Mucosa of descending colon (tissue), 3 donors: Measurements from ENCODE around the gene SYT8. TPM values are rescaled to one million over a fixed set of nuclear protein-coding genes. Genes with fewer than 3 reads are reported as not detected.

Experiments
- ATAC-seq: fragments of 200-7000 bp; cut with Tn5 transposase; one replicate; pipeline ENCODE4 v1.9.1; 2020; ENCODE audit warnings: mild to moderate bottlenecking, moderate library complexity
- DNase-seq, 3 donors: peaks; one replicate each; pipeline ENCODE4 v3.0.0-alpha.2; 2020
- H3K36me3 ChIP-seq: fragments of 200-600 bp; one replicate; pipeline ENCODE4 v1.8.0; 2021; ENCODE audit warnings: low read depth, mild to moderate bottlenecking
- H3K4me1 ChIP-seq: fragments of 200-600 bp; one replicate; pipeline ENCODE4 v1.8.0; 2021; ENCODE audit warnings: low read depth, mild to moderate bottlenecking
- H3K4me3 ChIP-seq: fragments of 200-600 bp; one replicate; pipeline ENCODE4 v1.8.0; 2021; ENCODE audit warnings: mild to moderate bottlenecking
- H3K9me3 ChIP-seq: fragments of 200-600 bp; one replicate; pipeline ENCODE4 v1.8.0; 2021; ENCODE audit warnings: mild to moderate bottlenecking
- intact Hi-C, 2 donors: fragments of 100-400 bp; cut with DNase I in 1 of 2; cut with micrococcal nuclease in 1 of 2; formaldehyde crosslinking; loops; one replicate each; pipeline versions ENCODE4 v1.11.0 to v1.11.1; 2022; cut with DNase I, micrococcal nuclease
- total RNA-seq, 3 donors: library from RNA; stranded (reverse); fragmentation: NEBNext Ultra II Directional in 2 of 3; extraction: Animal tissue kit (Norgen Biotek cat#: 25700) in 2 of 3; gene quantifications; one replicate each; pipeline versions ENCODE4 v1.2.1 to v1.2.4, GENCODE V29; 2021 to 2023
- TF ChIP-seq, protein P1 (sequence below): fragments of 200-600 bp; IDR thresholded peaks from one replicate; pipeline ENCODE4 v1.8.0; 2022; ENCODE audit warnings: antibody characterized with exemption, mild to moderate bottlenecking
- donor health status: DM: no; HTN: no; CAD: no; lungs with moderate emphysema.
- donor health status: DM: no; HTN: no; CAD: no.
- donor health status: DM: no; HTN: yes; CAD: no.

Gene SYT8
- total RNA-seq, 3 donors from 2014 or later, result 0.98 to 2.4 (median 2.1) TPM

DNA sequence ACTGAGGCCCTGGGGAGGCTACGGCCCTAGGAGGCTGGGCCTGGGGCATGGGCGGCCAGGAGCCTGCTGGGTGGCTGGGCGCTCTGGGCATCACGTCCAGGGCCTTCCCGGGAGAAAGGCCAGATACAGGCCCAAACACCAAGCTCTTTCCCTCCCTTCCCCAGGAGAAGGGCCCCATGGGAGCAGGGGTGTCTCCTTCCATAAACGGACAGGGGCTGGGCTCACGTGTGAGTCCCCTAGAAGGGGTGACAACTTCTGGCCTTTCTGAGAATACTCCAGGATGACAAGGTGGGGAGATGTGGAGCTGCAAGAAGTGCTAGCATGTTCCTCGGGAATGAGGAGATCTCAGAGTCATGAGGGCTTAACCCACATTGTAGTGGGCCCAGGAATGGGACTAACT is 19.5 kb upstream of the SYT8 start:
- Histone ChIP-seq H3K9me3 (peaks cover 3% of the 10 kb centered on the region), H3K4me1 (no peaks in the 10 kb centered on the region), H3K36me3 (no peaks in the 10 kb centered on the region), H3K4me3 (no peak overlapping the region)
- intact Hi-C loops, result no loop called here
- no peak for ATAC-seq
- TF ChIP-seq, protein P1, sequence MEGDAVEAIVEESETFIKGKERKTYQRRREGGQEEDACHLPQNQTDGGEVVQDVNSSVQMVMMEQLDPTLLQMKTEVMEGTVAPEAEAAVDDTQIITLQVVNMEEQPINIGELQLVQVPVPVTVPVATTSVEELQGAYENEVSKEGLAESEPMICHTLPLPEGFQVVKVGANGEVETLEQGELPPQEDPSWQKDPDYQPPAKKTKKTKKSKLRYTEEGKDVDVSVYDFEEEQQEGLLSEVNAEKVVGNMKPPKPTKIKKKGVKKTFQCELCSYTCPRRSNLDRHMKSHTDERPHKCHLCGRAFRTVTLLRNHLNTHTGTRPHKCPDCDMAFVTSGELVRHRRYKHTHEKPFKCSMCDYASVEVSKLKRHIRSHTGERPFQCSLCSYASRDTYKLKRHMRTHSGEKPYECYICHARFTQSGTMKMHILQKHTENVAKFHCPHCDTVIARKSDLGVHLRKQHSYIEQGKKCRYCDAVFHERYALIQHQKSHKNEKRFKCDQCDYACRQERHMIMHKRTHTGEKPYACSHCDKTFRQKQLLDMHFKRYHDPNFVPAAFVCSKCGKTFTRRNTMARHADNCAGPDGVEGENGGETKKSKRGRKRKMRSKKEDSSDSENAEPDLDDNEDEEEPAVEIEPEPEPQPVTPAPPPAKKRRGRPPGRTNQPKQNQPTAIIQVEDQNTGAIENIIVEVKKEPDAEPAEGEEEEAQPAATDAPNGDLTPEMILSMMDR, result no peak
- no peak for DNase-seq

DNA sequence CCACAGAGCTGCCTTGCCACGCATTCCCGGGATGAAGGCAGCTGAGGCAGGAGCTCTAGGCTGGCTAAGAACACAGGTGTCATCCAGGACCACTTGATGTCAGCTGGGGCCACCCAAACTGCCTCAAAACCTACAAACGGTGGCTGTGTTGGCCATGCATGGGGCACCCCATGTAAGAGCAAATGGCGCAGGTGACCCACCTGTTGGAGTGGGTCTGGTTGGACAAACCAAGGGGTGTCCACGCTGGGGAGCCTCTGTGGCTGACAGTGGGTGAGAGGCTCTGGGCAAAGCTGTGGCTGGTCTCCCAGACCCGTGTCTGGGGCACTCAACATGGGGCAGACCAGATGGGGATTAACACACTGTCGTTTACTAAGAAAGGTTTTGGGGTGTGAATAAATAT is 19.0 kb upstream of the SYT8 start:
- ATAC-seq (no peak), DNase-seq (no peak)
- intact Hi-C loops, result no loop called here
- H3K4me3 ChIP-seq, result no peak overlapping the region
- H3K4me1 ChIP-seq, result no peaks in the 10 kb centered on the region
- H3K9me3 ChIP-seq, result peaks cover 3% of the 10 kb centered on the region
- no peaks in the 10 kb centered on the region for H3K36me3 ChIP-seq
- TF ChIP-seq, protein P1, result no peak

DNA sequence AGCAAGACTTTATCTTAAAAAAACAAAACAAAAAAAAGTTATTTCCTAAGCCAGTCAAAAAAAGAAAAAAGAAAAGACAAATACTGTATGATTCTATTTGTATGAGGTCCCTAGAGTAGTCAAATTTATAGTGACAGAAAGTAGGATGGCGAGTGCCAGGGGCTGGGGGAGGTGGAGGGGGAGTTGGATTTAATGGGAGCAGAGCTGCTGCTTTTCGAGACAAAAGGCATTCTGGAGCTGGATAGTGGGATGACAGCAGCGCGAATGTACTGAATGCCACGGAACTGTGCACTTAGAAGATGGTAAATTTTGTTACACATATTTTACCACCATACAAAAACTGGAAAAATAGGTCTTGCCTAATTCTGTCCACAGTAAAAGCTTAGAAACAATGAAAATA is 17.8 kb upstream of the SYT8 start:
- Histone ChIP-seq H3K9me3 (peaks cover 3% of the 10 kb centered on the region), H3K4me1 (no peaks in the 10 kb centered on the region), H3K36me3 (no peaks in the 10 kb centered on the region), H3K4me3 (no peak overlapping the region)
- no peak for ATAC-seq
- no peak for DNase-seq
- TF ChIP-seq, protein P1, result no peak
- intact Hi-C loops, result no loop called here

DNA sequence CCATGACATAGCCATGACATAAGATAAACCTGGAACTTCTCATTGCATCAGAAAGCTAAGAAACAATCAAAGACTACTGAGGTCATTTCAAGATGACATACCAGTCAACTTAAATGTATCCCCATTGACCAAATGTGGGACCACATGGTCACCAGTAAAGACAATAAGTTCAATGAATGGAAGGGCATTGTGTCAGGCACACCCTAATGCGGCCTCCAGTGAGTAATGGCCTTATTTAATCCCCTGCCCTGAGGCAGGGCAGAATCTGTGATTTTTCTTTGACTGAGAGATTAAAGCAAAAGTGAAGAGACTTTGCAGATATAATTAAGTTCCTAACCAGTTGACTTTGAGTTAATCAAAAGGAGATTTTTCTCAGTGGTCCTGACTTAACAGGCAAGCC is 17.3 kb upstream of the SYT8 start:
- Histone ChIP-seq H3K9me3 (peaks cover 3% of the 10 kb centered on the region), H3K4me1 (no peaks in the 10 kb centered on the region), H3K36me3 (no peaks in the 10 kb centered on the region), H3K4me3 (no peak overlapping the region)
- TF ChIP-seq, protein P1, result no peak
- ATAC-seq (no peak), DNase-seq (no peak)
- intact Hi-C loops, result no loop called here

DNA sequence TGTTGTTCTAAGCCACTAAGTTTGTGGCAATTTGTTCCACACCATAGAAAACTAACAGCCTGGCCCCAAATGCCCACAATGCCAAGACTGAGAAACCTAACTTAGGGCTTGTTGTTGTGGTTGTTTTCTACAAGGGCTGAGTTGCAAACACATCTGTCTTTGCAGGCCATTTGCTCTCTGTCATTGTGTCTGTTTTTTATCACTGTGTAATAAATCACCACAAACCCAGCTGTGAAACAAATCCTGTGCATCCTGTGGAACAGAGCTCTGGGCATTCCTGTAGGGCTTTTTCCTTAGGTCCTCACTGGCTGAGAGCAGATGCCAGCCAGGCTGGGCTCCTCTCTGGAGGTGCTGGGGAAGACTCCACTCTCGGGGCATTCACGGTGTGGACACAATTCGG is 15.7 kb upstream of the SYT8 start:
- Histone ChIP-seq H3K4me1 (no peaks in the 10 kb centered on the region), H3K4me3 (no peak overlapping the region), H3K9me3 (peaks cover 3% of the 10 kb centered on the region), H3K36me3 (no peaks in the 10 kb centered on the region)
- ATAC-seq, result no peak
- TF ChIP-seq, protein P1, result no peak
- intact Hi-C loops, result no loop called here
- DNase-seq, result no peak
